ENCODE measurements around the gene COLEC11. TPM values are rescaled to one million over a fixed set of nuclear protein-coding genes. Genes with fewer than 3 reads are reported as not detected.

COLEC11 gene
- total RNA-seq, 2 experiments from 2014 or later, result 0.23 to 0.32 TPM

GRCh38 chr2:3636586-3637310 is 41.8 kb downstream of the COLEC11 start:
- H3K4me3 Mint-ChIP-seq, result no peak overlapping the region
- CTCF ChIA-PET, result no interaction called here
- H3K27ac Mint-ChIP-seq, result no peak overlapping the region
- no peaks in the 10 kb centered on the region for H3K27me3 Mint-ChIP-seq
- H3K9me3 Mint-ChIP-seq (ENCODE audit: low read depth), result no peaks in the 10 kb centered on the region
- DNase-seq (peak; percentile 30), ATAC-seq (no peak)
- no peaks in the 10 kb centered on the region for H3K4me1 Mint-ChIP-seq
- no peaks in the 10 kb centered on the region for H3K36me3 Mint-ChIP-seq

- Mint-ChIP-seq H3K27ac (no peak overlapping the region), H3K27me3 (no peaks in the 10 kb centered on the region), H3K4me1 (no peaks in the 10 kb centered on the region), H3K9me3 (ENCODE audit: low read depth) (no peaks in the 10 kb centered on the region), H3K4me3 (no peak overlapping the region), H3K36me3 (no peaks in the 10 kb centered on the region)
- ATAC-seq, result no peak
- DNase-seq, result peak; percentile 36
- CTCF ChIA-PET, result no interaction called here
Observed at GRCh38 chr2:3637311-3637675, 42.4 kb downstream of the COLEC11 start.

GRCh38 chr2:3637692-3638455 is 43.0 kb downstream of the COLEC11 start:
- no peaks in the 10 kb centered on the region for H3K36me3 Mint-ChIP-seq
- ATAC-seq (no peak), DNase-seq (peak; percentile 33)
- CTCF ChIA-PET, result no interaction called here
- no peaks in the 10 kb centered on the region for H3K4me1 Mint-ChIP-seq
- no peak overlapping the region for H3K4me3 Mint-ChIP-seq
- no peak overlapping the region for H3K27ac Mint-ChIP-seq
- no peaks in the 10 kb centered on the region for H3K27me3 Mint-ChIP-seq
- no peaks in the 10 kb centered on the region for H3K9me3 Mint-ChIP-seq (ENCODE audit: low read depth)

- Mint-ChIP-seq H3K4me3 (no peak overlapping the region), H3K9me3 (ENCODE audit: low read depth) (no peaks in the 10 kb centered on the region), H3K27me3 (no peaks in the 10 kb centered on the region), H3K36me3 (no peaks in the 10 kb centered on the region), H3K4me1 (no peaks in the 10 kb centered on the region), H3K27ac (no peak overlapping the region)
- no peak for DNase-seq
- ATAC-seq, result no peak
- CTCF ChIA-PET, result no interaction called here
Observed at GRCh38 chr2:3638456-3638810, 43.5 kb downstream of the COLEC11 start.

GRCh38 chr2:3639015-3639630 is 44.2 kb downstream of the COLEC11 start:
- CTCF ChIA-PET, result no interaction called here
- Mint-ChIP-seq H3K9me3 (ENCODE audit: low read depth) (no peaks in the 10 kb centered on the region), H3K4me1 (no peaks in the 10 kb centered on the region), H3K27ac (no peak overlapping the region), H3K4me3 (no peak overlapping the region), H3K27me3 (no peaks in the 10 kb centered on the region), H3K36me3 (no peaks in the 10 kb centered on the region)
- DNase-seq (peak; percentile 15), ATAC-seq (no peak)

- CTCF ChIA-PET, result no interaction called here
- H3K9me3 Mint-ChIP-seq (ENCODE audit: low read depth), result no peaks in the 10 kb centered on the region
- H3K27ac Mint-ChIP-seq, result no peak overlapping the region
- H3K4me1 Mint-ChIP-seq, result no peaks in the 10 kb centered on the region
- H3K4me3 Mint-ChIP-seq, result no peak overlapping the region
- H3K36me3 Mint-ChIP-seq, result no peaks in the 10 kb centered on the region
- H3K27me3 Mint-ChIP-seq, result no peaks in the 10 kb centered on the region
- ATAC-seq, result no peak
- peak; percentile 33 for DNase-seq
Observed at GRCh38 chr2:3639653-3640052, 44.7 kb downstream of the COLEC11 start.

- Mint-ChIP-seq H3K4me3 (no peak overlapping the region), H3K9me3 (ENCODE audit: low read depth) (no peaks in the 10 kb centered on the region), H3K36me3 (no peaks in the 10 kb centered on the region), H3K27me3 (no peaks in the 10 kb centered on the region), H3K27ac (no peak overlapping the region), H3K4me1 (no peaks in the 10 kb centered on the region)
- DNase-seq (no peak), ATAC-seq (no peak)
- CTCF ChIA-PET, result no interaction called here
Observed at GRCh38 chr2:3641181-3641580, 46.3 kb downstream of the COLEC11 start.

- H3K36me3 Mint-ChIP-seq, result no peaks in the 10 kb centered on the region
- no peaks in the 10 kb centered on the region for H3K4me1 Mint-ChIP-seq
- no peak overlapping the region for H3K27ac Mint-ChIP-seq
- DNase-seq, result no peak
- CTCF ChIA-PET, result no interaction called here
- ATAC-seq, result no peak
- H3K4me3 Mint-ChIP-seq, result no peak overlapping the region
- no peaks in the 10 kb centered on the region for H3K9me3 Mint-ChIP-seq (ENCODE audit: low read depth)
- no peaks in the 10 kb centered on the region for H3K27me3 Mint-ChIP-seq
Observed at GRCh38 chr2:3641841-3642421, 47.0 kb downstream of the COLEC11 start.

- no peaks in the 10 kb centered on the region for H3K4me1 Mint-ChIP-seq
- CTCF ChIA-PET, result no interaction called here
- H3K4me3 Mint-ChIP-seq, result no peak overlapping the region
- no peaks in the 10 kb centered on the region for H3K27me3 Mint-ChIP-seq
- no peak for ATAC-seq
- no peak overlapping the region for H3K27ac Mint-ChIP-seq
- no peaks in the 10 kb centered on the region for H3K36me3 Mint-ChIP-seq
- DNase-seq, result no peak
- H3K9me3 Mint-ChIP-seq (ENCODE audit: low read depth), result no peaks in the 10 kb centered on the region
Observed at GRCh38 chr2:3642521-3643215, 47.8 kb downstream of the COLEC11 start.

GRCh38 chr2:3643371-3644245 is 48.7 kb downstream of the COLEC11 start:
- no peak overlapping the region for H3K27ac Mint-ChIP-seq
- CTCF ChIA-PET, result no interaction called here
- H3K9me3 Mint-ChIP-seq (ENCODE audit: low read depth), result no peaks in the 10 kb centered on the region
- H3K4me3 Mint-ChIP-seq, result no peak overlapping the region
- no peaks in the 10 kb centered on the region for H3K4me1 Mint-ChIP-seq
- DNase-seq (no peak), ATAC-seq (no peak)
- H3K36me3 Mint-ChIP-seq, result no peaks in the 10 kb centered on the region
- H3K27me3 Mint-ChIP-seq, result no peaks in the 10 kb centered on the region

- CTCF ChIA-PET, result no interaction called here
- no peaks in the 10 kb centered on the region for H3K4me1 Mint-ChIP-seq
- no peaks in the 10 kb centered on the region for H3K36me3 Mint-ChIP-seq
- H3K27ac Mint-ChIP-seq, result no peak overlapping the region
- DNase-seq (no peak), ATAC-seq (no peak)
- no peaks in the 10 kb centered on the region for H3K27me3 Mint-ChIP-seq
- no peak overlapping the region for H3K4me3 Mint-ChIP-seq
- H3K9me3 Mint-ChIP-seq (ENCODE audit: low read depth), result no peaks in the 10 kb centered on the region
Observed at GRCh38 chr2:3644246-3644525, 49.3 kb downstream of the COLEC11 start.

GRCh38 chr2:3644891-3645605 is 50.1 kb downstream of the COLEC11 start:
- ATAC-seq (no peak), DNase-seq (no peak)
- CTCF ChIA-PET, result no interaction called here
- no peaks in the 10 kb centered on the region for H3K27me3 Mint-ChIP-seq
- H3K27ac Mint-ChIP-seq, result no peak overlapping the region
- H3K9me3 Mint-ChIP-seq (ENCODE audit: low read depth), result no peaks in the 10 kb centered on the region
- H3K4me1 Mint-ChIP-seq, result no peaks in the 10 kb centered on the region
- no peak overlapping the region for H3K4me3 Mint-ChIP-seq
- H3K36me3 Mint-ChIP-seq, result no peaks in the 10 kb centered on the region

Data from activated CD8-positive, alpha-beta memory T cell treated with anti-CD3 and anti-CD28 coated beads, Interleukin-2, amount 10 ng/mL, durations not matched to agents 7 days and 5 days (primary cell).